K562 (cell line): Measurements from ENCODE around the gene AKR1C3. TPM values are rescaled to one million over a fixed set of nuclear protein-coding genes. Genes with fewer than 3 reads are reported as not detected.
A peak's percentile ranks its signal among the peaks of the same experiment; 100 is the strongest.

Experiments used
- ATAC-seq: fragments of 200-7000 bp; cut with Tn5 transposase; 3 replicates; pipeline ENCODE4 v1.9.1; 2020; ENCODE audit warnings: moderate library complexity
- BruUV-seq: library from RNA; stranded (reverse); fragments of 400-500 nt; replicated peaks from 2 replicates; lab custom pipeline; 2021; lab: Mats Ljungman, UMichigan
- CTCF ChIA-PET: fragments of 300-600 bp; formaldehyde crosslinking; extraction: SDS; loops from one replicate; lab custom pipeline; 2021; ENCODE audit warnings: low intra/inter-chr PET ratio; lab: Yijun Ruan, JAX
- POLR2A ChIA-PET: fragments of 300-600, 350-650 bp; sonication (Branson Sonifier 250); formaldehyde crosslinking; extraction: SDS; loops from one replicate; lab custom pipeline; 2021; ENCODE audit warnings: antibody characterized with exemption, inconsistent platforms; lab: Yijun Ruan, JAX
- DNase-seq, 4 experiments: peaks; one replicate each; pipeline versions ENCODE4 v3.0.0 to v3.0.0-alpha.2; 2011 to 2018; ENCODE audit warnings: low spot score in 3 of 4, mixed read lengths in 3 of 4; ENCODE audit errors: extremely low read depth in 1 of 4
- FAIRE-seq: peaks from 2 replicates; lab custom pipeline; 2011; peaks lifted over from hg19 to GRCh38; lab: Jason Lieb, UNC
- H2AFZ ChIP-seq: 2 replicates; pipeline ENCODE4 v1.6.0; 2011; ENCODE audit warnings: low read depth, low read length, control low read depth, inconsistent platforms
- H3K27ac ChIP-seq: fragments of 200-600 bp; 3 replicates; pipeline ENCODE4 v1.8.0; 2011; ENCODE audit warnings: low read depth, mild to moderate bottlenecking, control low read depth, inconsistent platforms, low read length, moderate library complexity, mixed read lengths; ENCODE audit errors: extremely low read depth
- H3K27me3 ChIP-seq, 2 experiments: fragments of 300-600 bp in 1 of 2; 2 replicates in 1 of 2; 3 replicates in 1 of 2; pipeline versions ENCODE4 v1.6.0 to v1.8.0; 2011; ENCODE audit warnings: inconsistent platforms in 2 of 2, low read length in 2 of 2, mild to moderate bottlenecking in 1 of 2, mixed read lengths in 1 of 2, moderate library complexity in 1 of 2; ENCODE audit not compliant: control insufficient read depth in 2 of 2, insufficient read depth in 2 of 2
- H3K36me3 ChIP-seq: fragments of 300-600 bp; 3 replicates; pipeline ENCODE4 v1.8.0; 2011; ENCODE audit warnings: mild to moderate bottlenecking, low read length, inconsistent platforms; ENCODE audit not compliant: control insufficient read depth, insufficient read depth
- H3K4me1 ChIP-seq, 2 experiments: fragments of 200-600 bp in 1 of 2; replicated peaks in 1 of 2; 2 replicates in 1 of 2; 3 replicates in 1 of 2; pipeline versions ENCODE4 v1.5.1 to v1.8.0; 2011; ENCODE audit warnings: inconsistent platforms in 2 of 2, low read length in 2 of 2, mild to moderate bottlenecking in 1 of 2, mixed read lengths in 1 of 2, moderate library complexity in 1 of 2; ENCODE audit not compliant: control insufficient read depth in 2 of 2, insufficient read depth in 2 of 2
- H3K4me2 ChIP-seq: 2 replicates; pipeline ENCODE4 v1.6.1; 2011; ENCODE audit warnings: low read length, control low read depth, inconsistent platforms, mixed read lengths; ENCODE audit not compliant: insufficient read depth
- H3K4me3 ChIP-seq: fragments of 200-600 bp; sonication (generic), shearing (Covaris generic); 2 replicates; pipeline ENCODE4 v1.5.1; 2016; ENCODE audit warnings: control low read depth, inconsistent platforms
- H3K79me2 ChIP-seq: fragments of 200-600 bp; 3 replicates; pipeline ENCODE4 v1.8.0; 2011; ENCODE audit warnings: low read length, inconsistent platforms; ENCODE audit not compliant: control insufficient read depth, insufficient read depth
- H3K9ac ChIP-seq, 2 experiments: 2 replicates each; pipeline versions ENCODE4 v1.6.0 to v1.6.1; 2011; ENCODE audit warnings: low read depth in 2 of 2, low read length in 2 of 2, control low read depth in 1 of 2, inconsistent platforms in 1 of 2, mild to moderate bottlenecking in 1 of 2, mixed read lengths in 1 of 2; ENCODE audit not compliant: insufficient read depth in 1 of 2
- H3K9me1 ChIP-seq: one replicate; pipeline ENCODE4 v1.6.0; 2011; ENCODE audit warnings: inconsistent platforms, mild to moderate bottlenecking, low read length, moderate library complexity; ENCODE audit not compliant: control insufficient read depth, insufficient read depth
- H3K9me3 ChIP-seq: replicated peaks from 2 replicates; pipeline ENCODE4 v1.5.1; 2011; ENCODE audit warnings: low read depth, low read length, inconsistent platforms; ENCODE audit not compliant: control insufficient read depth, insufficient read depth
- H4K20me1 ChIP-seq: replicated peaks from 2 replicates; pipeline ENCODE4 v1.6.1; 2011; ENCODE audit warnings: low read length, inconsistent platforms, mixed read lengths; ENCODE audit not compliant: control insufficient read depth, insufficient read depth
- ARID1B ChIP-seq: fragments of 450-650 bp; IDR thresholded peaks from 2 replicates; pipeline ENCODE4 v1.6.1; 2016; ENCODE audit warnings: antibody characterized with exemption, mild to moderate bottlenecking, inconsistent platforms
- ARNT ChIP-seq, 2 experiments: fragments of 450-650 bp; IDR thresholded peaks; 2 replicates each; pipeline ENCODE4 v1.6.1; 2016; ENCODE audit warnings: mild to moderate bottlenecking in 1 of 2
- BRD4 ChIP-seq: fragments of 200-600 bp; sonication (generic); IDR thresholded peaks from 2 replicates; pipeline ENCODE4 v1.6.1; 2017; ENCODE audit warnings: inconsistent platforms
- C11orf30 ChIP-seq: fragments of 450-650 bp; IDR thresholded peaks from 2 replicates; pipeline ENCODE4 v1.6.1; 2016; ENCODE audit warnings: low read depth, mild to moderate bottlenecking
- CBFA2T3 ChIP-seq: fragments of 450-650 bp; IDR thresholded peaks from 2 replicates; pipeline ENCODE4 v1.6.1; 2017
- CEBPB ChIP-seq: fragments of 450-650 bp; IDR thresholded peaks from 2 replicates; pipeline ENCODE4 v1.6.1; 2016; ENCODE audit warnings: missing genetic modification characterization, missing compliant biosample characterization
- CEBPG ChIP-seq, 3 experiments: fragments of 200-800 bp in 1 of 3; sonication (Bioruptor generic) in 1 of 3; sonication (generic) in 1 of 3; formaldehyde crosslinking in 1 of 3; IDR thresholded peaks in 2 of 3; conservative IDR thresholded peaks in 1 of 3; 2 replicates each; pipeline versions ENCODE4 v1.6.1 to v1.8.0; 2016 to 2022; ENCODE audit warnings: missing compliant biosample characterization in 2 of 3, missing genetic modification characterization in 2 of 3, mild to moderate bottlenecking in 1 of 3, missing genetic modification reagents in 1 of 3
- RCOR1 ChIP-seq, 2 experiments: IDR thresholded peaks; 2 replicates each; pipeline ENCODE4 v1.6.1; 2012; ENCODE audit warnings: low read depth in 2 of 2, low read length in 2 of 2, borderline replicate concordance in 1 of 2, improper control_type of control experiment in 1 of 2
- TAL1 ChIP-seq: fragments of 450-650 bp; IDR thresholded peaks from 2 replicates; pipeline ENCODE4 v1.6.1; 2016; ENCODE audit warnings: mild to moderate bottlenecking
- TRIM24 ChIP-seq, 2 experiments: fragments of 450-650 bp; IDR thresholded peaks; 2 replicates each; pipeline ENCODE4 v1.6.1; 2016
- ZNF12 ChIP-seq: sonication (generic); formaldehyde crosslinking; IDR thresholded peaks from 2 replicates; pipeline ENCODE4 v1.4.0; 2020; ENCODE audit warnings: mild to moderate bottlenecking, missing genetic modification reagents
- ZNF316 ChIP-seq: fragments of 450-650 bp; IDR thresholded peaks from 2 replicates; pipeline ENCODE4 v1.6.1; 2016
- ZNF586 ChIP-seq: fragments of 450-650 bp; formaldehyde crosslinking; conservative IDR thresholded peaks from 2 replicates; pipeline ENCODE4 v1.4.0; 2020; ENCODE audit warnings: mild to moderate bottlenecking, moderate library complexity
- ZNF589 ChIP-seq: fragments of 200-800 bp; sonication (Bioruptor generic); IDR thresholded peaks from 2 replicates; pipeline ENCODE4 v1.6.1; 2016; ENCODE audit warnings: low read depth, missing genetic modification characterization, missing compliant biosample characterization
- WGBS: fragments of 100-300 bp; shearing (Covaris generic); methylation state at CpG from one replicate; pipeline ENCODE4 v1.1.6; 2016; ENCODE audit warnings: low coverage, mixed read lengths; ENCODE audit not compliant: insufficient coverage; ENCODE audit errors: missing lambda C conversion rate; 5-methylcytosine and 5-hydroxymethylcytosine counted together
- in situ Hi-C: fragments of 300-500 bp; cut with MboI; formaldehyde crosslinking; loops from 4 replicates; pipeline ENCODE4 v1.15.0; 2018; ENCODE audit warnings: inconsistent platforms, mixed read lengths
- intact Hi-C: fragments of 100-400 bp; cut with micrococcal nuclease; formaldehyde crosslinking; loops from 2 replicates; pipeline ENCODE4 v1.14.2; 2022
- polyA plus RNA-seq, 8 experiments: library from polyadenylated mRNA; depleted of rRNA in 4 of 8; stranded (reverse) in 5 of 8; unstranded in 3 of 8; fragments of >200 nt; fragmentation: Nextera tagmentation in 2 of 8; fragmentation: Illumina TruSeq in 1 of 8; extraction: Ambion mirVana in 2 of 8; extraction: Trizol in 1 of 8; gene quantifications; 2 replicates each; pipeline versions ENCODE4 v1.2.1 to v1.2.3, GENCODE V29; 2011 to 2014; ENCODE audit warnings: inconsistent platforms in 1 of 8, missing spikeins in 1 of 8
- total RNA-seq, 7 experiments: library from RNA; depleted of rRNA in 6 of 7; stranded (reverse); fragments of >200 nt in 6 of 7; fragmentation: Illumina TruSeq in 2 of 7; extraction: Trizol in 2 of 7; gene quantifications; 2 replicates each; pipeline versions ENCODE4 v1.2.1 to v1.2.3, GENCODE V29; 2011 to 2021; ENCODE audit warnings: low replicate concordance in 1 of 7
- TF ChIP-seq, protein P1 (sequence below): sonication (generic); formaldehyde crosslinking; IDR thresholded peaks from 2 replicates; pipeline ENCODE4 v1.8.0; 2022; ENCODE audit warnings: missing genetic modification reagents, mild to moderate bottlenecking, moderate library complexity, borderline replicate concordance
- TF ChIP-seq, protein P2 (sequence below): sonication (generic); formaldehyde crosslinking; IDR thresholded peaks from 2 replicates; pipeline ENCODE4 v1.9.0; 2022; ENCODE audit warnings: mild to moderate bottlenecking, missing genetic modification reagents

The AKR1C3 gene
- total and polyA plus RNA-seq, 9 of the 15 experiments (the other 6 are each of a cell fraction or from before 2014, with no cell fraction given): 4.6 to 20.4 (median 10.1) TPM

DNA sequence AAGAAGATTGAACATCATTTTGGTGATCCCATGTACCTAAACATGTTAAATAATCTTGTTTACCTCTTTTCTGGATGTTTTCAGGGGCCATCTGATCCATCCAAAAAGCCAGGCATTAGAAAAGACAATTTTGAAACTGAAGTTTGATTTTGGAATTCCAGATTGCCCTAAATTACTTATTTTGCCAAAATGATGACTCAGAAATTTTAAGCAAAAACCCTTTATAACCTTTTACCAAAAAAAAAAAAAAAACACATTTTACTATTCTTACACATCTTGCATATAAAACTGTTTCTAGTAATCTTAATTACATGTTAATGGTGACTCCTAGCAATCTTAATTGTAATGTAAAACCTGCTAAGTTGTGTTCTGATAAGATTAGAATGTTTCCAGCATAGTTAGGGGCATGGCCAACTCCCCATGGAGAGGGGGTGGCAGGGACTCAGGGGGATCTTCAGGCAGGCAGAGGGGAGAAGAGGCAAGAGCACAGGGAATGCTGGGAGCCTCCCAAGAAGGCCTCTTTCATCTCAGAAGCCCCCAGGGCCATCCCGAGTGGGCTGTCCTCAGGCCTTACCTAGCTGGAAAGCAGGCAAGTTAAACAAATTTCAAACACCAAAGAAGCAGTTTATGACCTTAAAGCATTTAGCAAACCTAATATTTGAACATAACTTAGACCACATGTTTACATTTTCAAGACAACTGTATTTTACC, 25.8 kb upstream of the AKR1C3 start:
- ATAC-seq (no peak), FAIRE-seq (no peak)

DNA sequence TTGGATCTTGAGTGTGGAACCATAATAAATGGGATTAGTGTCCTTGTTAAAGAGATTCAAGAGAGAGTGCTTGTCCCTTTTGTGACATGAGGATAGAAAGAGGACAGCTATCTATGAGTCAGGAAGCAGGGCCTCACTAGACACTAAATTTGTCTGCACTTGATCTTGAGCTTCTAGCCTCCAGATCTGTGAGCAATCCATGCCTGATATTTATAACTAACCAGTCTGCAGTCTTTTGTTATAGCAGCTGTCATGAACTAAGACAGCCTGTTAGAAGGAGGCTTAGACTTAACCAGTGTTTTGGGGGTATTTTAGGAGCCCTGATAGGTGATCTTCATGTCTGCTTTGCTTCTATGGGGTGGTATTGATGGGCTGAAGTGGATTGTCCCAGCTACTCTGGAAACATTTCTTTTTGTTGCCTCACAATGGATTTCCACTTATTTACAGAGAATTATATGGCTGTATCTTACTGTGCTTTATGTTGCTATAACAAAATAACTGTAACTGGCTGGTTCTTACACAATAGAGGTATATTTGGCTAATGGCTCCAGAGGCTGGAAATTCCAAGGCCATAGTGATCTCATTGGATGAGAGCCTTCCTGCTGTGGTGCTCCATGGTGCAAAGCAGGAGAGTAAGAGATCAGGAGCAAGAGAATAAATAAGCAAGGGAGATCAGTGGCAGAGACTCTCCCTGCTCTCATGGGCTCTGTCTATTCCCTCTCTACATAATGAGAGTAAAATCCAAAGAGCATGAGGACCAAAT, 23.4 kb upstream of the AKR1C3 start:
- Histone ChIP-seq H2AFZ (peak overlapping the region; percentile 86), H3K79me2 (no peaks in the 10 kb centered on the region), H3K27ac (peak overlapping the region; percentile 94), H3K4me2 (peak overlapping the region; percentile 62), H4K20me1 (no peaks in the 10 kb centered on the region), H3K9me1 (no peaks in the 10 kb centered on the region), H3K27me3 (no peaks in the 10 kb centered on the region), H3K4me1 (peaks cover 4 to 40% of the 10 kb centered on the region in 2 experiments; a peak in 4 of 5 replicates), H3K4me3 (no peak overlapping the region), H3K9ac (peak overlapping the region; percentile 23 to 76; a peak in 3 of 4 replicates), H3K36me3 (peaks cover 8% of the 10 kb centered on the region), H3K9me3 (peaks cover 18% of the 10 kb centered on the region)
- DNase-seq (peak in 1 of 4 experiments; percentile 7), ATAC-seq (no peak), FAIRE-seq (no peak)
- intact Hi-C loops: loop anchor here (5.0 kb wide), 1 partner anchor 89 kb away; no protein-coding TSS in a partner anchor
- POLR2A ChIA-PET: interaction anchor here (0.6 kb wide), 1 partner anchor 88 kb away, joined by 3 read pairs; no protein-coding TSS in a partner anchor
- in situ Hi-C loops: no loop called here
- CTCF ChIA-PET: no interaction called here
- BruUV-seq: no TSS peak
- TF ChIP-seq TRIM24 (IDR thresholded peaks at IDR 0.05) (peak; percentile 18 to 57; a peak in 1 of 4 replicates), ZNF586 (no peak), ZNF589 (CRISPR knock-in tag) (no peak), ZNF12 (CRISPR knock-in tag) (peak; percentile 98), CEBPB (tag) (0 out of 2 replicates have a peak, but pooled peaks have one; percentile 26), BRD4 (0 out of 2 replicates have a peak, but pooled peaks have one; percentile 29), CEBPG (CRISPR knock-in tag; IDR thresholded peaks at IDR 0.05) (no peak), CEBPG (tag; conservative IDR thresholded peaks at IDR 0.05 in 1 of 2, IDR thresholded peaks at IDR 0.05 in 1 of 2) (peak in 1 of 2 experiments; percentile 37; a peak in 1 of 4 replicates)
- TF ChIP-seq, protein P1, sequence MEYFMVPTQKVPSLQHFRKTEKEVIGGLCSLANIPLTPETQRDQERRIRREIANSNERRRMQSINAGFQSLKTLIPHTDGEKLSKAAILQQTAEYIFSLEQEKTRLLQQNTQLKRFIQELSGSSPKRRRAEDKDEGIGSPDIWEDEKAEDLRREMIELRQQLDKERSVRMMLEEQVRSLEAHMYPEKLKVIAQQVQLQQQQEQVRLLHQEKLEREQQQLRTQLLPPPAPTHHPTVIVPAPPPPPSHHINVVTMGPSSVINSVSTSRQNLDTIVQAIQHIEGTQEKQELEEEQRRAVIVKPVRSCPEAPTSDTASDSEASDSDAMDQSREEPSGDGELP (CRISPR knock-in tag): no peak
- TF ChIP-seq, protein P2, sequence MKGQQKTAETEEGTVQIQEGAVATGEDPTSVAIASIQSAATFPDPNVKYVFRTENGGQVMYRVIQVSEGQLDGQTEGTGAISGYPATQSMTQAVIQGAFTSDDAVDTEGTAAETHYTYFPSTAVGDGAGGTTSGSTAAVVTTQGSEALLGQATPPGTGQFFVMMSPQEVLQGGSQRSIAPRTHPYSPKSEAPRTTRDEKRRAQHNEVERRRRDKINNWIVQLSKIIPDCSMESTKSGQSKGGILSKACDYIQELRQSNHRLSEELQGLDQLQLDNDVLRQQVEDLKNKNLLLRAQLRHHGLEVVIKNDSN: no peak

More for the DNA sequence above, 25.8 kb upstream of the AKR1C3 start:
- H3K79me2 ChIP-seq: no peaks in the 10 kb centered on the region
- no TSS peak for BruUV-seq
- in situ Hi-C loops (no loop called here), intact Hi-C loops (no loop called here)
- H3K36me3 ChIP-seq: peaks cover 8% of the 10 kb centered on the region
- H3K27ac ChIP-seq: no peak overlapping the region
- no peak for DNase-seq
- H2AFZ ChIP-seq: no peak overlapping the region
- H3K9ac ChIP-seq: no peak overlapping the region
- ChIA-PET POLR2A (no interaction called here), CTCF (no interaction called here)
- no peaks in the 10 kb centered on the region for H3K27me3 ChIP-seq
- peaks cover 18% of the 10 kb centered on the region for H3K9me3 ChIP-seq
- TF ChIP-seq C11orf30: peak; percentile 46; the same call in 1 of the 2 replicates
- no peak for TF ChIP-seq RCOR1 (IDR thresholded peaks at IDR 0.05; ENCODE audit: borderline replicate concordance in 1 of 2, low read depth in 2 of 2, low read length in 2 of 2)
- TF ChIP-seq ARNT (IDR thresholded peaks at IDR 0.05): no peak
- TF ChIP-seq ZNF316: peak; percentile 80
- 0 out of 2 replicates have a peak, but pooled peaks have one; percentile 19 for TF ChIP-seq ARID1B
- TF ChIP-seq CBFA2T3: peak; percentile 42
- TF ChIP-seq TAL1: 0 out of 2 replicates have a peak, but pooled peaks have one; percentile 5
- no peak overlapping the region for H3K4me3 ChIP-seq
- no peaks in the 10 kb centered on the region for H3K9me1 ChIP-seq
- 75% methylated on average over 1 of the region's 1 CpG for WGBS
- peaks cover 4 to 26% of the 10 kb centered on the region in 2 experiments; a peak in 4 of 5 replicates for H3K4me1 ChIP-seq
- no peaks in the 10 kb centered on the region for H4K20me1 ChIP-seq
- no peak overlapping the region for H3K4me2 ChIP-seq
